Stimulated activated naive B cell treated with anti-CD40 and anti-IgM and Interleukin-4, amounts not matched to agents 10 μg/mL and 1 μg/mL and 100 μg/mL, for 72 hours (primary cell): ENCODE measurements around the gene PSME4.
A peak's percentile ranks its signal among the peaks of the same experiment; 100 is the strongest.
"Not testable (repeated sequence)": the region's sequence is repeated elsewhere in the genome, so short reads cannot be mapped to it uniquely, and the experiment has no call there.

ENCODE experiments used
- ATAC-seq, 2 donors: fragments of 150-1000 bp; cut with Tn5 transposase; replicated peaks; 2 replicates each; pipeline ENCODE4 v1.10.0; 2021; ENCODE audit warnings: moderate library complexity in 1 of 2
- DNase-seq: peaks from one replicate; pipeline ENCODE4 v3.0.0; 2021
- H3K27ac Mint-ChIP-seq: one replicate; pipeline ENCODE4 v1.8.0; 2022; ENCODE audit warnings: mild to moderate bottlenecking, mixed read lengths
- H3K27me3 Mint-ChIP-seq, 2 donors: one replicate each; pipeline ENCODE4 v1.8.0; 2022; ENCODE audit warnings: mixed read lengths in 2 of 2
- H3K36me3 Mint-ChIP-seq, 2 donors: one replicate each; pipeline ENCODE4 v1.8.0; 2022; ENCODE audit warnings: mixed read lengths in 2 of 2, mild to moderate bottlenecking in 1 of 2
- H3K4me1 Mint-ChIP-seq, 2 donors: one replicate each; pipeline ENCODE4 v1.8.0; 2022; ENCODE audit warnings: mixed read lengths in 2 of 2, mild to moderate bottlenecking in 1 of 2
- H3K4me3 Mint-ChIP-seq, 2 donors: one replicate each; pipeline ENCODE4 v1.8.0; 2022; ENCODE audit warnings: mild to moderate bottlenecking in 2 of 2, mixed read lengths in 2 of 2, moderate library complexity in 1 of 2
- H3K9me3 Mint-ChIP-seq, 2 donors: one replicate each; pipeline ENCODE4 v1.8.0; 2022; ENCODE audit warnings: mixed read lengths in 2 of 2, mild to moderate bottlenecking in 1 of 2

Gene PSME4

GRCh38 chr2:53942280-53942679 lies 28.5 kb downstream of the PSME4 start:
- H3K9me3 Mint-ChIP-seq, result no peaks in the 10 kb centered on the region
- no peak overlapping the region for H3K4me3 Mint-ChIP-seq
- no peak for DNase-seq
- H3K27me3 Mint-ChIP-seq, result no peaks in the 10 kb centered on the region
- peak; percentile 61 to 72 for ATAC-seq
- peaks cover 17 to 46% of the 10 kb centered on the region in 2 donors for H3K4me1 Mint-ChIP-seq
- H3K36me3 Mint-ChIP-seq, result peaks cover 12 to 44% of the 10 kb centered on the region in 2 donors
- H3K27ac Mint-ChIP-seq, result no peak overlapping the region

- ATAC-seq (peak; percentile 93 to 95), DNase-seq (no peak)
- no peaks in the 10 kb centered on the region for H3K27me3 Mint-ChIP-seq
- no peaks in the 10 kb centered on the region for H3K9me3 Mint-ChIP-seq
- H3K36me3 Mint-ChIP-seq, result peaks cover 12 to 44% of the 10 kb centered on the region in 2 donors
- peaks cover 17 to 46% of the 10 kb centered on the region in 2 donors for H3K4me1 Mint-ChIP-seq
- no peak overlapping the region for H3K27ac Mint-ChIP-seq
- no peak overlapping the region for H3K4me3 Mint-ChIP-seq
These were observed 29.0 kb downstream of the PSME4 start for GRCh38 chr2:53941749-53942148.

GRCh38 chr2:53939656-53940055 lies 31.1 kb downstream of the PSME4 start:
- no peaks in the 10 kb centered on the region for H3K9me3 Mint-ChIP-seq
- no peak overlapping the region for H3K4me3 Mint-ChIP-seq
- H3K27ac Mint-ChIP-seq, result peak overlapping the region; percentile 79
- peaks cover 6 to 36% of the 10 kb centered on the region in 2 donors for H3K36me3 Mint-ChIP-seq
- DNase-seq, result no peak
- no peak for ATAC-seq
- H3K4me1 Mint-ChIP-seq, result peaks cover 7 to 30% of the 10 kb centered on the region in 2 donors
- H3K27me3 Mint-ChIP-seq, result no peaks in the 10 kb centered on the region

GRCh38 chr2:53938904-53939303 lies 31.9 kb downstream of the PSME4 start:
- ATAC-seq (no peak), DNase-seq (no peak)
- Mint-ChIP-seq H3K4me1 (peaks cover 7 to 30% of the 10 kb centered on the region in 2 donors), H3K36me3 (peaks cover 11 to 42% of the 10 kb centered on the region in 2 donors), H3K4me3 (no peak overlapping the region), H3K9me3 (no peaks in the 10 kb centered on the region), H3K27ac (no peak overlapping the region), H3K27me3 (no peaks in the 10 kb centered on the region)

- no peaks in the 10 kb centered on the region for H3K27me3 Mint-ChIP-seq
- DNase-seq (no peak), ATAC-seq (no peak)
- H3K9me3 Mint-ChIP-seq, result no peaks in the 10 kb centered on the region
- H3K36me3 Mint-ChIP-seq, result peaks cover 31 to 49% of the 10 kb centered on the region in 2 donors
- no peak overlapping the region for H3K4me3 Mint-ChIP-seq
- no peak overlapping the region for H3K27ac Mint-ChIP-seq
- peaks cover 0 to 6% of the 10 kb centered on the region in 2 donors for H3K4me1 Mint-ChIP-seq
These were observed 37.5 kb downstream of the PSME4 start for GRCh38 chr2:53933329-53933728.

GRCh38 chr2:53926321-53926720 lies 44.5 kb downstream of the PSME4 start:
- H3K4me1 Mint-ChIP-seq, DNase-seq, H3K27ac Mint-ChIP-seq: not testable (repeated sequence)

GRCh38 chr2:53913721-53914120 lies 57.1 kb downstream of the PSME4 start:
- peak overlapping the region; percentile 53 for H3K27ac Mint-ChIP-seq
- H3K27me3 Mint-ChIP-seq, result no peaks in the 10 kb centered on the region
- peak; percentile 97 to 100 for ATAC-seq
- H3K4me1 Mint-ChIP-seq, result peaks cover 9 to 21% of the 10 kb centered on the region in 2 donors
- peak; percentile 5 for DNase-seq
- no peaks in the 10 kb centered on the region for H3K9me3 Mint-ChIP-seq
- peaks cover 20 to 29% of the 10 kb centered on the region in 2 donors for H3K36me3 Mint-ChIP-seq
- H3K4me3 Mint-ChIP-seq, result peak overlapping the region in 1 of 2 donors; percentile 14

More at GRCh38 chr2:53926321-53926720, 44.5 kb downstream of the PSME4 start:
- H3K27me3 Mint-ChIP-seq, ATAC-seq, H3K4me3 Mint-ChIP-seq, H3K9me3 Mint-ChIP-seq: not testable (repeated sequence)
- H3K36me3 Mint-ChIP-seq, result peaks cover 14 to 45% of the 10 kb centered on the region in 2 donors

GRCh38 chr2:53911434-53912189 lies 59.2 kb downstream of the PSME4 start:
- Mint-ChIP-seq H3K27ac (no peak overlapping the region), H3K4me1 (peaks cover 9 to 21% of the 10 kb centered on the region in 2 donors), H3K4me3 (no peak overlapping the region), H3K9me3 (no peaks in the 10 kb centered on the region), H3K27me3 (no peaks in the 10 kb centered on the region), H3K36me3 (peaks cover 23 to 44% of the 10 kb centered on the region in 2 donors)
- no peak for ATAC-seq
- DNase-seq, result no peak

GRCh38 chr2:53907582-53907981 lies 63.2 kb downstream of the PSME4 start:
- no peak overlapping the region for H3K27ac Mint-ChIP-seq
- no peak overlapping the region for H3K4me3 Mint-ChIP-seq
- H3K9me3 Mint-ChIP-seq, result no peaks in the 10 kb centered on the region
- H3K36me3 Mint-ChIP-seq, result peaks cover 27 to 41% of the 10 kb centered on the region in 2 donors
- peaks cover 1 to 6% of the 10 kb centered on the region in 2 donors for H3K4me1 Mint-ChIP-seq
- DNase-seq (no peak), ATAC-seq (no peak)
- H3K27me3 Mint-ChIP-seq, result no peaks in the 10 kb centered on the region

- Mint-ChIP-seq H3K9me3 (no peaks in the 10 kb centered on the region), H3K27me3 (no peaks in the 10 kb centered on the region), H3K4me3 (no peak overlapping the region), H3K4me1 (no peaks in the 10 kb centered on the region), H3K27ac (no peak overlapping the region), H3K36me3 (peaks cover 27 to 42% of the 10 kb centered on the region in 2 donors)
- no peak for ATAC-seq
- no peak for DNase-seq
These were observed 65.4 kb downstream of the PSME4 start for GRCh38 chr2:53905396-53905795.

GRCh38 chr2:53903011-53903410 lies 67.8 kb downstream of the PSME4 start:
- ATAC-seq, result no peak
- Mint-ChIP-seq H3K36me3 (peaks cover 32 to 48% of the 10 kb centered on the region in 2 donors), H3K9me3 (no peaks in the 10 kb centered on the region), H3K27me3 (no peaks in the 10 kb centered on the region), H3K4me1 (no peaks in the 10 kb centered on the region), H3K4me3 (no peak overlapping the region), H3K27ac (no peak overlapping the region)
- no peak for DNase-seq

- ATAC-seq (no peak), DNase-seq (no peak)
- H3K4me1 Mint-ChIP-seq, result no peaks in the 10 kb centered on the region
- no peaks in the 10 kb centered on the region for H3K27me3 Mint-ChIP-seq
- H3K9me3 Mint-ChIP-seq, result no peaks in the 10 kb centered on the region
- H3K36me3 Mint-ChIP-seq, result peaks cover 30 to 46% of the 10 kb centered on the region in 2 donors
- H3K27ac Mint-ChIP-seq, result no peak overlapping the region
- no peak overlapping the region for H3K4me3 Mint-ChIP-seq
These were observed 69.6 kb downstream of the PSME4 start for GRCh38 chr2:53901192-53901591.

- Mint-ChIP-seq H3K4me3 (no peak overlapping the region), H3K4me1 (no peaks in the 10 kb centered on the region), H3K9me3 (no peaks in the 10 kb centered on the region), H3K36me3 (peaks cover 26 to 58% of the 10 kb centered on the region in 2 donors), H3K27me3 (no peaks in the 10 kb centered on the region), H3K27ac (no peak overlapping the region)
- DNase-seq (no peak), ATAC-seq (no peak)
These were observed 73.9 kb downstream of the PSME4 start for GRCh38 chr2:53896864-53897263.

- ATAC-seq (peak; percentile 46 to 49), DNase-seq (no peak)
- no peaks in the 10 kb centered on the region for H3K4me1 Mint-ChIP-seq
- H3K36me3 Mint-ChIP-seq, result peaks cover 34 to 65% of the 10 kb centered on the region in 2 donors
- H3K9me3 Mint-ChIP-seq, result no peaks in the 10 kb centered on the region
- no peak overlapping the region for H3K4me3 Mint-ChIP-seq
- no peak overlapping the region for H3K27ac Mint-ChIP-seq
- H3K27me3 Mint-ChIP-seq, result no peaks in the 10 kb centered on the region
These were observed 84.2 kb downstream of the PSME4 start for GRCh38 chr2:53886406-53887280.
